ENCODE data around the gene CNTNAP5. TPM values are rescaled to one million over a fixed set of nuclear protein-coding genes. Genes with fewer than 3 reads are reported as not detected.

The CNTNAP5 gene
- total and polyA plus RNA-seq, 2 of the 4 experiments (the other 2 are of a cell fraction), result not detected

GRCh38 chr2:123999681-124000080 lies 25.4 kb upstream of the CNTNAP5 start:
- Histone ChIP-seq H4K91ac (ENCODE audit: insufficient read depth, low read depth, low read length) (no peak overlapping the region), H3K4ac (ENCODE audit: low read depth, low read length) (no peak overlapping the region), H4K20me1 (ENCODE audit: insufficient read depth, low read length) (no peaks in the 10 kb centered on the region), H4K5ac (ENCODE audit: low read depth, low read length) (no peak overlapping the region), H3K27me3 (ENCODE audit: control insufficient read depth, insufficient read depth, low read length) (no peaks in the 10 kb centered on the region), H3K18ac (ENCODE audit: low read depth, low read length) (no peak overlapping the region), H2BK20ac (ENCODE audit: low read depth, low read length) (no peak overlapping the region), H3K4me3 (ENCODE audit: insufficient read depth, low read depth, low read length) (no peak overlapping the region), H3K36me3 (ENCODE audit: control insufficient read depth, insufficient read depth, low read length) (no peaks in the 10 kb centered on the region), H3K4me1 (ENCODE audit: control insufficient read depth, insufficient read depth, low read length) (no peaks in the 10 kb centered on the region), H2AK5ac (ENCODE audit: low read depth, low read length) (no peak overlapping the region), H2AK9ac (replicated peaks; ENCODE audit: low read depth, low read length, poor library complexity) (no peak overlapping the region), H2BK15ac (ENCODE audit: low read depth, low read length) (no peak overlapping the region), H3K4me2 (ENCODE audit: low read depth, low read length) (no peak overlapping the region), H3K14ac (replicated peaks; ENCODE audit: low read depth, low read length) (no peak overlapping the region), H3K9me1 (ENCODE audit: insufficient read depth, low read length) (no peaks in the 10 kb centered on the region), H3K9me3 (ENCODE audit: control insufficient read depth, insufficient read depth, low read length) (peaks cover 2% of the 10 kb centered on the region; the same call in 1 of the 2 replicates), H3K23ac (ENCODE audit: low read depth, low read length) (no peak overlapping the region), H2AFZ (replicated peaks; ENCODE audit: low read length, poor library complexity) (no peak overlapping the region), H4K8ac (ENCODE audit: low read depth in 2 of 2, low read length in 2 of 2) (no peak overlapping the region), H3K79me1 (ENCODE audit: low read depth in 1 of 2, low read length in 2 of 2) (no peaks in the 10 kb centered on the region), H2BK5ac (ENCODE audit: low read depth, low read length, poor library complexity, severe bottlenecking) (no peak overlapping the region), H3K9ac (ENCODE audit: low read depth, low read length) (no peak overlapping the region), H3K56ac (ENCODE audit: extremely low read depth, insufficient read depth, low read length) (no peak overlapping the region), H2BK120ac (ENCODE audit: low read depth, low read length) (no peak overlapping the region), H3K27ac (ENCODE audit: insufficient read depth, low read length) (no peak overlapping the region)
- WGBS, 2 experiments (ENCODE audit: extremely low coverage in 2 of 2, insufficient read length in 1 of 2), result no CpG with 5 or more reads among the region's 2 CpGs
- dilution Hi-C loops (cut with HindIII; ENCODE audit: low sequenced_read_pairs, unreplicated experiment), result no loop called here
- TF ChIP-seq MAFK (IDR thresholded peaks at IDR 0.05; ENCODE audit: low read depth, low read length) (no peak), FOS (IDR thresholded peaks at IDR 0.05; ENCODE audit: low read depth, low read length) (no peak), RCOR1 (IDR thresholded peaks at IDR 0.05; ENCODE audit: insufficient replicate concordance, low read length) (no peak), USF2 (IDR thresholded peaks at IDR 0.05; ENCODE audit: low read depth, low read length) (no peak), RFX5 (IDR thresholded peaks at IDR 0.05; ENCODE audit: low read depth, low read length) (no peak), CEBPB (IDR thresholded peaks at IDR 0.05; ENCODE audit: low read depth, low read length) (no peak), ELK1 (IDR thresholded peaks at IDR 0.05; ENCODE audit: borderline replicate concordance, low read depth, low read length) (no peak), MXI1 (IDR thresholded peaks at IDR 0.05; ENCODE audit: borderline replicate concordance, low read depth, low read length) (no peak), SMC3 (IDR thresholded peaks at IDR 0.05; ENCODE audit: low read depth, low read length) (no peak), NFE2L2 (IDR thresholded peaks at IDR 0.05; ENCODE audit: low read depth, low read length) (no peak), MAZ (IDR thresholded peaks at IDR 0.05; ENCODE audit: borderline replicate concordance, low read depth, low read length) (no peak)
- ChIA-PET CTCF (no interaction called here), POLR2A (ENCODE audit: unreplicated experiment) (no interaction called here)
- in situ Hi-C loops (cut with MboI; ENCODE audit: low sequenced_read_pairs), result no loop called here
- intact Hi-C loops (cut with micrococcal nuclease), result no loop called here
- BruUV-seq (replicated peaks), result no TSS peak
- ATAC-seq (ENCODE audit: low read depth), result no peak
- no peak for DNase-seq

Data from IMR-90 (cell line).